ENCODE measurements around the gene GJB2. TPM values are rescaled to one million over a fixed set of nuclear protein-coding genes. Genes with fewer than 3 reads are reported as not detected.
A peak's percentile ranks its signal among the peaks of the same experiment; 100 is the strongest.
"Not testable (repeated sequence)": the region's sequence is repeated elsewhere in the genome, so short reads cannot be mapped to it uniquely, and the experiment has no call there.

Gene GJB2
- total RNA-seq, 1 donor from 2014 or later, result 0.46 TPM

DNA sequence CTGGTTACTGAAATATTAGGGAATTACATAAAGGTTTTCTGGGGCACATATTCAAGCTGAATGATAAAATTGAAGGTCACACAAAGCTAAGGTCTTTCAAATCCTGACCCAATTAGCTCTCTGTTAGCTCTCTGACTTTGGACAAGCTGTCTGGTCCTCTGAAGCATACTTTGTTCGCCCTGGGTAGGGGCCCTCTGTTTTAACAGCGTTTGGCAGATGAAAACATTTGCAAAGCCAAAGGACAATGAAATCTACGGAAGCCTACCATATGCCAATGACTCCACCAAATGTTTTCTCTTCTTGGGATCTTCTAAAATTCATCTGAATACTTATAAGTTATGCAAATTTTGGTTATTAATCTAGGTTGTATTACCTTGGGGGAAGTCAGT is 17.3 kb downstream of the GJB2 start:
- ATAC-seq (no peak), DNase-seq (ENCODE audit: missing footprints) (no peak)
- intact Hi-C loops (cut with DNase I), result no loop called here

DNA sequence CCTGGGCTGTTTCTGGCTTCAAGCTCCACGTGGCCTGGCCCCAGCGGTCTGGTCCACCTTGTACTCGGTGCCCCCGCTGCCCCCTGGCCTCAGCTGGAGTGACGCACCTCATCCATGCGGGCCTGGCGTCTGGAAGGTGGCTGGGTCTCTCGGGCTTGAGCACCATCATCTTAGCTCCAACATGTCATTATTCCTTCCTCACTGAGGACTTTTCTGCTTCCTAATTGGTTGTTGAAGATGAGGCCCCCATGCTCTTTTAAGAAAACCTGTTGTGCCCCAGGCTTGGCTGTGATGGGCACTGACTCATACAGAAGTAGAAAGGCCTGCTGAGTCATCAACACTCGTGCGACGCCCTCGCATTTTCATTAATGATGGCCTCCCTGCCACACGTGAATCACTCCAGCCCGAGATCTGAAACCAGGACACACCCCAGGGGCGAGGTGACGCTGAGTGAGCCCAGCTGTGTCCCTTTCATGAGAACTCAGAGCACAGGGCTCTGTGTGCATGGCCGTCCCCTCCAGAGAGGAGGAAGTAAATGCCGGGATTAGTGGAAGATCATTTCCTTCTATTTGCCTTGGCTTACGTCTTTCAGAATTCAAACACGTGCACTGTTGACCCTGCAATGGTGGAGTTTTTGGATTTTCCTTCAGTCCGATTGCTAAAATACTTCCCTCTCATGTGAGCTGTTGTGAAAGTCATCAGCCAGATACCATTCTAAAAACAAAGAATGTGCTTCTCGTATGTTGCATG is 17.9 kb downstream of the GJB2 start:
- intact Hi-C loops (cut with DNase I), result no loop called here
- peak; percentile 53 for ATAC-seq
- DNase-seq (ENCODE audit: missing footprints), result peak; percentile 83

DNA sequence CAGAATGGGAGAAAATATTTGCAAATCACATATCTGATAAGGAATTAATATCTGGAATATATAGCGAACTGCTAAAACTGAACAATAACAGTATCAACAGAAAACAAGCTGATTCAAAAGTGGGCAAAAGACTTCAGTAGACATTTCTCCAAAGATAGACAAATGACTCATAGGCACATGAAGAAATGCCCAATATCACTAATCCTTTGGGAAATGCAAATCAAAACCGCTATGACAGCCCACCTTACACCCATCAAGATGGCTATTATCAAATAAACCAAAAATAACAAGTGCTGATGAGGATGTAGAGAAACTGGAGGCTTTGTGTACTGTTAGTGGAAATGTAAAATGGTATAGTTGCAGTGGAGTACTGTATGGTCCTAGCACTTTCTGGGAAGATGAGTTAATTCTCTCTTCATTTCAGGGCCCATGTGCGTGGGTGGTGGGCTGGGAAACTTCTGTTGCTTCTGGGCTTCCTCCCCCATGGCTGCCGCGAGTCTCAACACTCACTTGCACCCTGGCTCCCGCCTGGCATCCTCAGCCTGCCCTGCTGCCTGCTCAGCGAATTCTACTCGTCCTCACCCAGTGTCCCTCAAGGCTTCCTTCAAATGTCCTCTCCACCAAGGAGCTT is 19.5 kb downstream of the GJB2 start:
- intact Hi-C loops (cut with DNase I), result no loop called here
- DNase-seq (ENCODE audit: missing footprints) (no peak), ATAC-seq (no peak)

DNA sequence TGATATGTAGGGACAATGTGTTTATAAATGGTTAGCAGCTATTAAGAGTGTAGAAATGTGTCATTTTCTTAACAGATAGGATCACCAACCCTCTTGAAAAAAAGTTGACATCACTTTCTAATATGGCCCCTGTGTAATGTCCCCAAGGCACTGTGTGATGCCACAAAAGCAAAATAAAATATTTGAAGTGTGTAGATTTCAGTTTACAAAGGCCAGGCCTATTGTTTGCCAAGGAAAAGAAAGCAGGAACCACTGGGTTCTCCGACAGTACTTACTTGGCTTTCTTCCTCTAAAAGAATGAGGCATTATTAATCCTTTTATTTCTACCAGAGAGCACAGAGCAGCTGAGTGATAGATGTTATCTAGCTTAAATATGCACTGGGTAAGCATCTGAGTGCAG is 21.4 kb downstream of the GJB2 start:
- no peak for ATAC-seq
- intact Hi-C loops (cut with DNase I), result no loop called here
- DNase-seq (ENCODE audit: missing footprints), result no peak

- intact Hi-C loops (cut with DNase I), result no loop called here
- ATAC-seq (no peak), DNase-seq (ENCODE audit: missing footprints) (no peak)
Observed at GRCh38 chr13:20170921-20171320, 21.8 kb downstream of the GJB2 start.

DNA sequence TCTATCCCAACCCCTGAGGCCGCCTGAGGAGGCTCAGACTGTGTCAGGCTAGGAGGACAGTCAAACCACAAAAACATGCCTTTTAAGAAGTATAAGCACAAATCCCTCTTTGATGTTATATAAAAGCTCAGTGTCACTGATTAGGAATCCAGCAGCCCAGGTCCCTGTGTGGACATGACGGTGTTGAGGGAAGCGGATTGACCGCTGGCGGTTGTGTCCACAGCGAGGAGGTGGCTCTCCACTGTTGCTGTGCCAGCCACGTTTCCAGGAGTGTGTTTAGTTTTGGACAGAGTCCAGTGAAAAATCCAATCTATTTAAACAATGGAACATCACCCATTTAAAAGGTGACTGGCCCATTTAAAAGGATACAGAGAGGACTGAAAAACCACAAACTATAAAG is 24.3 kb downstream of the GJB2 start:
- DNase-seq (ENCODE audit: missing footprints) (no peak), ATAC-seq (no peak)
- intact Hi-C loops (cut with DNase I), result no loop called here

GRCh38 chr13:20165417-20166257 is 27.1 kb downstream of the GJB2 start:
- intact Hi-C loops (cut with DNase I), result no loop called here
- DNase-seq (ENCODE audit: missing footprints), result no peak

GRCh38 chr13:20161951-20162300 is 30.8 kb downstream of the GJB2 start:
- intact Hi-C loops (cut with DNase I), result loop anchor here (2.0 to 5.0 kb wide), 4 partner anchors 35 to 180 kb away; no protein-coding TSS in a partner anchor
- ATAC-seq (peak; percentile 14), DNase-seq (ENCODE audit: missing footprints) (no peak)

More at GRCh38 chr13:20165417-20166257, 27.1 kb downstream of the GJB2 start:
- ATAC-seq, result no peak

GRCh38 chr13:20161275-20161950 is 31.3 kb downstream of the GJB2 start:
- intact Hi-C loops (cut with DNase I), result loop anchor here (2.0 to 5.0 kb wide), 3 partner anchors 35 to 179 kb away; no protein-coding TSS in a partner anchor
- ATAC-seq, result peak; percentile 64
- no peak for DNase-seq (ENCODE audit: missing footprints)

DNA sequence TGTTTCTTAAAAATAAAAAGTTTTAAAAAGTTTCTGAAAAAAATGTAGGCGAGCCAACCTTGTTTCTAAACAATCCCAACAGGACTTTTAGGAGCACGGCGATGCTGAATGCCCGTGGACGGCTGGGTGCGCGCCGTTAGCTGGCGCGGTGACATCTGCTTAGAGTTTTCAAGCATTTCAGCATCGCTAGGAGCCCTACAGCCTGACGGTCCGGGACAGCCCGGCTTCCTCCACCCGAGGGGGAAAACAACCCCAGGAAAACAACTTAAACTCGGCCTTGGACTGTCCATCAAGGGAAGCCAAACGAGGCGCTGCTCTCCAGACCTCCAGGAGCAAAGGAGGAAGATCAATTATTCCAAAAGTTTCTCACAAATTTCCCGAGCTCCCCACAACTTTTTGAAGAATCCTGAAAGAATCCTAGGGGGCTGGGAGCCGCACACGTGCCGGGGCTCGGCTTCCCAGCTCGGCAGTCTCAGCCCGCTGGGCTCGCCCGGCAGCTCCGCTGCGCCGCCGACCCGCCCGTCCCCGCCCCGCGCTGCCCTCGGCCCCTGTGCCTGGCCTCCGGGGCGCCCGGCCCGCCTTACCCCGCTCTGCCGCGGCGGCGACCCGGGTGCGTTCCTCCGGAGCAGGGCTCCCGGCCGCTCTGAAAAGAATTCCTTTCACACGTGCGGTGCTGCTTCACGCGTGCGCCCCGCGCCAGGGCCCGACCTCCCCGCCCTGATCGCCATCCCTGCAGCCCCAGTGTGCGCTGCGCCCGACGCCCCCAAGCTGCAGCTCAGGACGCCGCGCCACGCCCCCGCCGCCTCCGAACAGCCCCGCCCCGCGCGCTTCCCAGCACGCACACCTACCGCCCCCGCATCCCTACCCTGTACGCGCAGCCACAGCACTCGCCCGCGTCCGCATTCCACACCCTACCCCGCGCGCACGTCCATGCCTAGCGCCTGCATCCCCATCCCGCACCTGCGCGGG is 32.1 kb downstream of the GJB2 start, which contains the start of gene GJA3:
Gene GJA3 (minus strand): TSS at position 747 of the 969 bp plus-strand sequence. CDS start 17,764 bp downstream, outside the sequence.
- ATAC-seq (peak; percentile 88), DNase-seq (ENCODE audit: missing footprints) (peak; percentile 76)
- intact Hi-C loops (cut with DNase I), result loop anchor here (1.0 to 5.0 kb wide), 4 partner anchors 19 to 178 kb away; no protein-coding TSS in a partner anchor

- DNase-seq (ENCODE audit: missing footprints), result no peak
- intact Hi-C loops (cut with DNase I), result loop anchor here (1.0 to 5.0 kb wide), 4 partner anchors 18 to 177 kb away; no protein-coding TSS in a partner anchor
- no peak for ATAC-seq
Observed at GRCh38 chr13:20159646-20160305, 33.0 kb downstream of the GJB2 start.

DNA sequence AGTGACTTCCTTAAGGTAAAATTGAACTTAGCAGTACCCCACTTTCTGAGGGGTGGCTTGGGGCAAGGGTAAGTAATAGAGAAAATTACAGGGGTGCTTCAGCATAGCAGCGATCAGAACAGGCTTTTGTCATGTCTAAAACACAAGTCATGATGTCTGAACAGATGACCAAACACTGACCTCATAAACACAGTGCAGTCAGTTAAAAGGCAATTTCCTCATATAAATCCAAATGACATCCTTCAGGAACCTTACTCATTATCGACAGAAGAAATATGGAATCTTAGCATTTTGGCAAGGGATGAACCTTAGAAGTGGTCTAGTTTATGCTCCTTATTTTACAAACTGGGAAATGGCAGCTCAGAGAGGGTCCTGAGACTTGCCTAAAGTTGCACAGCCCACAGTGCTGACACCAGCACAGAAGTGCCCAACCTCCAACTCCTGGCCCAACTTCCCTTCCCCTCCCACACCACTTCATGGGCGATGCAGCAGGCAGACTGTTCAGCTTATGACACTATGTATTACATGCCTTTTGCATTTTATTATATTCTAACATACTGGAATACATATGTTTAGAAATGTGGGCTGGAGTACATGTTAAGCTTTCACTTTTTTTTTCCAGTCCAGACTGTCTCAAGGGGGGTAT is 35.5 kb downstream of the GJB2 start:
- intact Hi-C loops (cut with DNase I), result no loop called here
- ATAC-seq (no peak), DNase-seq (ENCODE audit: missing footprints) (no peak)

DNA sequence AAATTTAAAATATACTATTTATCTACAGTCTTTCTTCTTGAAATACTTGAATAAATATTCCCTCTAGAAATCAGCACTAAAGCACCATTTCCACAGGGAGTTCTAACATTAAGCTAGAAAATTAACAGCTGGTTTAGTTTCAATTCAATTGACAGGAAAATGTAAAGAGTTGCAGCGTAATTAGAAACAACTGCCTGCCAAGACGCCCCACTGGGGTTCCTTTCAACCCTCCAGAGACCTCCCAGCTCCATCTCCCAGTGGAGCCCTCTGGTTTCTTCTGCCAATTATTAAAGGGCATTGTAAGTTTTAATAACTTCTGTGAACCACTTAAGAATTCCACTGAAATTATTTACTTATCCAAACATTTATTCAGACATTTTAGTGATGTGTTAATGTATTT is 36.0 kb downstream of the GJB2 start:
- ATAC-seq (no peak), DNase-seq (ENCODE audit: missing footprints) (no peak)
- intact Hi-C loops (cut with DNase I), result no loop called here

GRCh38 chr13:20153290-20153689 is 39.4 kb downstream of the GJB2 start:
- intact Hi-C loops (cut with DNase I); ATAC-seq; DNase-seq (ENCODE audit: missing footprints): not testable (repeated sequence)

- DNase-seq (ENCODE audit: missing footprints) (no peak), ATAC-seq (no peak)
- intact Hi-C loops (cut with DNase I), result no loop called here
Observed at GRCh38 chr13:20151612-20152011, 41.1 kb downstream of the GJB2 start.

DNA sequence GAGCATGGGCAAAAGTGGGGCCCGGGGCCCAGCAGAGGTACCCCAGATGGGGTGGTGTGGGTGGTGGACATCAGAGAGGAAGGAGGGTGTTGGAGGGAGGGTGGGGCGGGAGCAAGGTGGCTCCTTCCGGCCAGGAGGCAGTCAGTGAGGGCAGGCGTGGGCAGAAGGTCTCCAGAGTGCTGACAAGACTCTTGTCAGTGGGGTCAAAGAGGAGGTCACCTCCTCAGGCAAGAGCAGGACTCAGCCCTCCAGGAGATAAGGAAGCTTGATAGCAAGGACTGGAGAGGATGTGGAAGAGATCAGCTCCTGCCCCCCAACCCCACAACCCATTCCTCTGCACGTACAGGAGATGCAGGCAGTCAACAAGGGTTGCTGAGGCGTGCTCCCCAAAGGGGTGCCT is 41.7 kb downstream of the GJB2 start:
- no peak for ATAC-seq
- intact Hi-C loops (cut with DNase I), result no loop called here
- DNase-seq (ENCODE audit: missing footprints), result no peak

DNA sequence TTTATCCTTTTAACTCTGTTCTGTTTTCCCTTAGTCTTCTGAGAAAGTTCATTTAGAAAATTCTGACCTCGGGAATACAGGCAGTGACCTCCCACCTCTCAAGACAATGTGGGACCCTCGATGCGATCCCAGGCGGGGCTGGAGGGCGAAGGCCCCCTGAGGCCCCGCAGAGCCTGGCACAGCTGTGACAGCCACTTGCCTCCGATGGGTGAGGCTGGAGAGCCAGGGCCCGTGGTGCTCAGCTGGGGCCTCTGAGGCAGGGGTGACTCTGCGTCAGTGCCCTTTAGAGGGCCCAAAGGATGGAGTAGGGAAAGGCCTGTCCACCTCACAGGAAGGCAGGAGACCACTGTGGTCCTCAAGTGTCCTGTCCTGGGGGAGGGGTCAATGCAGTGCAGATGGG is 42.2 kb downstream of the GJB2 start:
- DNase-seq (ENCODE audit: missing footprints) (no peak), ATAC-seq (no peak)
- intact Hi-C loops (cut with DNase I), result no loop called here

Measured in Right ventricle myocardium inferior (tissue), 1 donor.